ENCODE measurements around the gene NDUFA5. TPM values are rescaled to one million over a fixed set of nuclear protein-coding genes. Genes with fewer than 3 reads are reported as not detected.

The NDUFA5 gene
- polyA plus RNA-seq, 1 donor (not counting 4 experiments of a cell fraction or from before 2014, with no cell fraction given), result 36.9 TPM

GRCh38 chr7:123569352-123570010, 11.9 kb upstream of the NDUFA5 start:
- Histone ChIP-seq H3K27ac (ENCODE audit: control insufficient read depth, insufficient read depth, low read length) (no peak overlapping the region), H4K20me1 (ENCODE audit: control insufficient read depth, extremely low read depth, insufficient read depth, low read length) (no peaks in the 10 kb centered on the region), H3K79me2 (ENCODE audit: control insufficient read depth, insufficient read depth, low read length) (no peaks in the 10 kb centered on the region), H3K9ac (ENCODE audit: control insufficient read depth, extremely low read depth, insufficient read depth, low read length) (no peak overlapping the region), H3K27me3 (ENCODE audit: control insufficient read depth, extremely low read depth, insufficient read depth, low read length) (no peaks in the 10 kb centered on the region), H3K4me1 (ENCODE audit: control insufficient read depth, extremely low read depth, insufficient read depth, low read length) (peaks cover 7% of the 10 kb centered on the region), H3K36me3 (ENCODE audit: control insufficient read depth in 2 of 2, extremely low read depth in 1 of 2, insufficient read depth in 2 of 2, low read length in 2 of 2) (no peaks in the 10 kb centered on the region), H3K9me3 (ENCODE audit: control insufficient read depth, low read depth, low read length) (no peaks in the 10 kb centered on the region), H3K9me1 (ENCODE audit: control insufficient read depth, extremely low read depth, insufficient read depth, low read length) (no peaks in the 10 kb centered on the region), H3K4me3 (ENCODE audit: control insufficient read depth in 2 of 3, extremely low read depth in 1 of 3, insufficient read depth in 2 of 3, low read depth in 1 of 3, low read length in 3 of 3) (no peak overlapping the region), H2AFZ (ENCODE audit: control insufficient read depth, low read length) (no peak overlapping the region), H3K4me2 (ENCODE audit: control insufficient read depth, extremely low read depth, insufficient read depth, low read depth, low read length) (no peak overlapping the region)
- DNase-seq (ENCODE audit: low read depth, low spot score), result no peak
- dilution Hi-C loops (cut with MboI; ENCODE audit: extremely low pct_ligation_motif_present, low sequenced_read_pairs), result no loop called here
- FAIRE-seq, result no peak
- no peak for TF ChIP-seq CTCF (optimal IDR thresholded peaks at IDR 0.05 in 1 of 3, IDR thresholded peaks at IDR 0.05 in 1 of 3, conservative IDR thresholded peaks at IDR 0.05 in 1 of 3; ENCODE audit: extremely low read depth in 1 of 3, insufficient read depth in 2 of 3, low read length in 3 of 3)
- no peak for TF ChIP-seq EZH2 (IDR thresholded peaks at IDR 0.05; ENCODE audit: low read length)

DNA sequence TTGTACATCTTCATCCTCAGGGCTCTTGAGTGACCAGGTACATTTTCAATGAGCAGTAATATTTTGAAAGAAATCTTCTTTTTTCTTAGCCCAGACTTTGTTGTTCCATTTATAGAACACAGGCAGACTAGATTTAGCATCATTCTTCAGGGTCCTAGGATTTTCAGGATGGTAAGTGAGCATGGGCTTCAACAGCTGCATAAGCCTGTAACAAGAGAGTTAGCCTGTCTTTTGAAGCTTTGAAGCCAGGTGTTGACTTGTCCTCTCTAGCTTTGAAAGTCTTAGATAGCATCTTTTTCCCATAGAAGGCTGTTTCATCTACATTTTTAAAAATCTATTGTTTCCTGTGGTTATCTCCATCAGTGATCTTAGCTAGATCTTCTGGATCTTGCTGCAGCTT, 4.5 kb upstream of the NDUFA5 start:
- H3K4me2 ChIP-seq (ENCODE audit: control insufficient read depth, extremely low read depth, insufficient read depth, low read depth, low read length), result no peak overlapping the region
- no peaks in the 10 kb centered on the region for H3K36me3 ChIP-seq (ENCODE audit: control insufficient read depth in 2 of 2, extremely low read depth in 1 of 2, insufficient read depth in 2 of 2, low read length in 2 of 2)
- peaks cover 4% of the 10 kb centered on the region for H3K79me2 ChIP-seq (ENCODE audit: control insufficient read depth, insufficient read depth, low read length)
- peaks cover 3% of the 10 kb centered on the region for H3K4me1 ChIP-seq (ENCODE audit: control insufficient read depth, extremely low read depth, insufficient read depth, low read length)
- no peaks in the 10 kb centered on the region for H3K9me3 ChIP-seq (ENCODE audit: control insufficient read depth, low read depth, low read length)
- H3K27me3 ChIP-seq (ENCODE audit: control insufficient read depth, extremely low read depth, insufficient read depth, low read length), result no peaks in the 10 kb centered on the region
- no peak overlapping the region for H3K4me3 ChIP-seq (ENCODE audit: control insufficient read depth in 2 of 3, extremely low read depth in 1 of 3, insufficient read depth in 2 of 3, low read depth in 1 of 3, low read length in 3 of 3)
- TF ChIP-seq EZH2 (IDR thresholded peaks at IDR 0.05; ENCODE audit: low read length) (no peak), CTCF (optimal IDR thresholded peaks at IDR 0.05 in 1 of 3, IDR thresholded peaks at IDR 0.05 in 1 of 3, conservative IDR thresholded peaks at IDR 0.05 in 1 of 3; ENCODE audit: extremely low read depth in 1 of 3, insufficient read depth in 2 of 3, low read length in 3 of 3) (no peak)
- DNase-seq (ENCODE audit: low read depth, low spot score), result no peak
- H3K27ac ChIP-seq (ENCODE audit: control insufficient read depth, insufficient read depth, low read length), result no peak overlapping the region
- no peak overlapping the region for H3K9ac ChIP-seq (ENCODE audit: control insufficient read depth, extremely low read depth, insufficient read depth, low read length)
- no peak overlapping the region for H2AFZ ChIP-seq (ENCODE audit: control insufficient read depth, low read length)
- H4K20me1 ChIP-seq (ENCODE audit: control insufficient read depth, extremely low read depth, insufficient read depth, low read length), result no peaks in the 10 kb centered on the region
- dilution Hi-C loops (cut with MboI; ENCODE audit: extremely low pct_ligation_motif_present, low sequenced_read_pairs), result no loop called here
- no peak for FAIRE-seq
- H3K9me1 ChIP-seq (ENCODE audit: control insufficient read depth, extremely low read depth, insufficient read depth, low read length), result no peaks in the 10 kb centered on the region
